Measurements from ENCODE around the gene CDK19. TPM values are rescaled to one million over a fixed set of nuclear protein-coding genes. Genes with fewer than 3 reads are reported as not detected.

CDK19 gene
- total and polyA plus RNA-seq, 2 of the 13 experiments (the other 11 are each of a cell fraction or from before 2014, with no cell fraction given): 13.4 to 27.0 TPM

- Histone ChIP-seq H2AFZ (ENCODE audit: low read length) (no peak overlapping the region), H3K9me3 (ENCODE audit: low read length) (no peaks in the 10 kb centered on the region), H3K4me3 (replicated peaks in 1 of 3; ENCODE audit: insufficient read depth in 1 of 3, low read depth in 2 of 3, low read length in 3 of 3) (peak overlapping the region; percentile 92 to 94 (median 92)), H3K79me2 (ENCODE audit: insufficient read depth, low read length) (peaks cover 66% of the 10 kb centered on the region), H3K4me2 (ENCODE audit: low read depth, low read length) (peak overlapping the region; percentile 85), H3K27me3 (ENCODE audit: control insufficient read depth in 1 of 2, insufficient read depth in 2 of 2, low read length in 2 of 2) (no peaks in the 10 kb centered on the region; a peak in 1 of 5 replicates), H4K20me1 (ENCODE audit: insufficient read depth, low read length) (peaks cover 12% of the 10 kb centered on the region), H3K36me3 (replicated peaks in 1 of 2; ENCODE audit: control insufficient read depth in 1 of 2, insufficient read depth in 2 of 2, low read length in 2 of 2) (no peaks in the 10 kb centered on the region; a peak in 1 of 5 replicates), H3K4me1 (ENCODE audit: insufficient read depth, low read length) (peaks cover 42% of the 10 kb centered on the region), H3K9ac (ENCODE audit: insufficient read depth, low read depth, low read length) (peak overlapping the region; percentile 95), H3K27ac (ENCODE audit: extremely low read length, insufficient read depth, low read length) (peak overlapping the region; percentile 100)
- FAIRE-seq: no peak
- BruUV-seq (replicated peaks): no TSS peak
- ATAC-seq: peak; percentile 52
- intact Hi-C loops (cut with micrococcal nuclease; ENCODE audit: unreplicated experiment): loop anchor here (1.0 to 5.0 kb wide), 5 partner anchors 62 to 138 kb away; no protein-coding TSS in a partner anchor
- no peak for DNase-seq (ENCODE audit: low spot score)
- in situ Hi-C loops (cut with HindIII; ENCODE audit: extremely low pct_ligation_motif_present, low pct_unique_long_range_greater_than_20kb): loop anchor here (10.0 kb wide), 1 partner anchor 130 kb away; no protein-coding TSS in a partner anchor
- POLR2A ChIA-PET: interaction anchor here (0.5 to 4.7 kb wide), 21 partner anchors 13 to 445 kb away, joined by 3 to 163 read pairs (median 8); partner anchors contain the start of genes AMD1, GTF3C6 and RPF2
- under 1% methylated on average over 24 of the region's 86 CpGs for whole genome bisulfite sequencing (ENCODE audit: low lambda C conversion rate)
- CTCF ChIA-PET (ENCODE audit: low intra/inter-chr PET ratio, low total read pairs): no interaction called here
- TF ChIP-seq ZBTB34 (CRISPR knock-in tag; IDR thresholded peaks at IDR 0.05) (0 out of 2 replicates have a peak, but pooled peaks have one; percentile 55), KMT2A (CRISPR knock-in tag; IDR thresholded peaks at IDR 0.05) (0 out of 2 replicates have a peak, but pooled peaks have one; percentile 51), PAX8 (CRISPR knock-in tag; IDR thresholded peaks at IDR 0.05; ENCODE audit: borderline replicate concordance) (0 out of 2 replicates have a peak, but pooled peaks have one; percentile 13), ATF4 (CRISPR knock-in tag; IDR thresholded peaks at IDR 0.05) (peak in 1 of 2 experiments; percentile 13; a peak in 1 of 4 replicates), CAMTA2 (CRISPR knock-in tag; IDR thresholded peaks at IDR 0.05; ENCODE audit: borderline replicate concordance) (0 out of 2 replicates have a peak, but pooled peaks have one; percentile 25), ZSCAN22 (CRISPR knock-in tag; IDR thresholded peaks at IDR 0.05) (no peak), ZNF432 (CRISPR knock-in tag; IDR thresholded peaks at IDR 0.05; ENCODE audit: borderline replicate concordance) (no peak), ZNF205 (CRISPR knock-in tag; IDR thresholded peaks at IDR 0.05) (peak; percentile 71; the same call in 1 of the 2 replicates), NFYC (CRISPR knock-in tag; IDR thresholded peaks at IDR 0.05) (peak; percentile 62), ZNF136 (CRISPR knock-in tag; IDR thresholded peaks at IDR 0.05; ENCODE audit: low read depth) (no peak), IRX3 (CRISPR knock-in tag; IDR thresholded peaks at IDR 0.05; ENCODE audit: borderline replicate concordance, low read depth) (peak; percentile 78; the same call in 1 of the 2 replicates), ZMYM3 (CRISPR knock-in tag; IDR thresholded peaks at IDR 0.05) (0 out of 2 replicates have a peak, but pooled peaks have one; percentile 33), PRPF4 (IDR thresholded peaks at IDR 0.05; ENCODE audit: low read depth, low read length, poor library complexity, severe bottlenecking) (no peak), HDAC1 (CRISPR knock-in tag; IDR thresholded peaks at IDR 0.05) (peak; percentile 76), ZBTB7A (CRISPR knock-in tag; IDR thresholded peaks at IDR 0.05) (peak; percentile 37; the same call in 1 of the 2 replicates), PLSCR1 (CRISPR knock-in tag; IDR thresholded peaks at IDR 0.05; ENCODE audit: borderline replicate concordance) (no peak), DR1 (CRISPR knock-in tag; IDR thresholded peaks at IDR 0.05) (no peak), AGO2 (optimal IDR thresholded peaks at IDR 0.05; ENCODE audit: low read depth, low read length) (peak; percentile 55), SAP130 (CRISPR knock-in tag; IDR thresholded peaks at IDR 0.05; ENCODE audit: low read depth) (peak; percentile 39)
Observed at GRCh38 chr6:110814102-110815014, 911 bp downstream of the CDK19 start.

All from HepG2 (cell line).